Measurements from ENCODE around the gene RHBG.

RHBG gene

GRCh38 chr1:156427957-156428356 lies 58.9 kb downstream of the RHBG start:
- DNase-seq (ENCODE audit: low spot score): no peak

- no peak for DNase-seq (ENCODE audit: low spot score)
Observed at GRCh38 chr1:156428746-156429288, 59.8 kb downstream of the RHBG start.

GRCh38 chr1:156429313-156430060 lies 60.5 kb downstream of the RHBG start:
- DNase-seq (ENCODE audit: low spot score): no peak

- no peak for DNase-seq (ENCODE audit: low spot score)
Observed at GRCh38 chr1:156430303-156430702, 61.3 kb downstream of the RHBG start.

GRCh38 chr1:156430866-156431265 lies 61.9 kb downstream of the RHBG start:
- no peak for DNase-seq (ENCODE audit: low spot score)

GRCh38 chr1:156431366-156431765 lies 62.4 kb downstream of the RHBG start:
- no peak for DNase-seq (ENCODE audit: low spot score)

GRCh38 chr1:156431769-156432668 lies 63.0 kb downstream of the RHBG start:
- no peak for DNase-seq (ENCODE audit: low spot score)

GRCh38 chr1:156432669-156433018 lies 63.6 kb downstream of the RHBG start:
- no peak for DNase-seq (ENCODE audit: low spot score)

- DNase-seq (ENCODE audit: low spot score): no peak
Observed at GRCh38 chr1:156433032-156433431, 64.0 kb downstream of the RHBG start.

- no peak for DNase-seq (ENCODE audit: low spot score)
Observed at GRCh38 chr1:156433602-156434001, 64.6 kb downstream of the RHBG start.

Data from ecto neural progenitor cell (in vitro differentiated cells).